ENCODE results near the gene ARL17B.
"Not testable (repeated sequence)": the region's sequence is repeated elsewhere in the genome, so short reads cannot be mapped to it uniquely, and the experiment has no call there.

The ARL17B gene

GRCh38 chr17:46353856-46354255, 7.7 kb downstream of the ARL17B start:
- H3K27ac Mint-ChIP-seq; intact Hi-C loops (cut with micrococcal nuclease); H3K9me3 Mint-ChIP-seq; H3K27me3 Mint-ChIP-seq; H3K4me1 Mint-ChIP-seq (ENCODE audit: low read depth); H3K4me3 Mint-ChIP-seq; H3K36me3 Mint-ChIP-seq (ENCODE audit: low read depth): not testable (repeated sequence)

- H3K27ac Mint-ChIP-seq; H3K9me3 Mint-ChIP-seq; H3K4me1 Mint-ChIP-seq (ENCODE audit: low read depth); H3K27me3 Mint-ChIP-seq; H3K4me3 Mint-ChIP-seq; intact Hi-C loops (cut with micrococcal nuclease); H3K36me3 Mint-ChIP-seq (ENCODE audit: low read depth): not testable (repeated sequence)
These were observed 12.5 kb downstream of the ARL17B start for GRCh38 chr17:46349060-46349459.

GRCh38 chr17:46348345-46348744, 13.2 kb downstream of the ARL17B start:
- intact Hi-C loops (cut with micrococcal nuclease); H3K4me1 Mint-ChIP-seq (ENCODE audit: low read depth); H3K27ac Mint-ChIP-seq; H3K9me3 Mint-ChIP-seq; H3K27me3 Mint-ChIP-seq; H3K4me3 Mint-ChIP-seq; H3K36me3 Mint-ChIP-seq (ENCODE audit: low read depth): not testable (repeated sequence)

GRCh38 chr17:46342131-46342530, 19.4 kb downstream of the ARL17B start:
- H3K27ac Mint-ChIP-seq; H3K4me3 Mint-ChIP-seq; intact Hi-C loops (cut with micrococcal nuclease); H3K9me3 Mint-ChIP-seq; H3K4me1 Mint-ChIP-seq (ENCODE audit: low read depth); H3K27me3 Mint-ChIP-seq; H3K36me3 Mint-ChIP-seq (ENCODE audit: low read depth): not testable (repeated sequence)

GRCh38 chr17:46341220-46341619, 20.3 kb downstream of the ARL17B start:
- H3K36me3 Mint-ChIP-seq (ENCODE audit: low read depth); H3K4me1 Mint-ChIP-seq (ENCODE audit: low read depth); intact Hi-C loops (cut with micrococcal nuclease); H3K27ac Mint-ChIP-seq; H3K27me3 Mint-ChIP-seq; H3K9me3 Mint-ChIP-seq; H3K4me3 Mint-ChIP-seq: not testable (repeated sequence)

GRCh38 chr17:46294831-46295230, 66.7 kb downstream of the ARL17B start, which contains the start of gene LRRC37A:
Gene LRRC37A, plus strand, starts transcription at chr17:46295131. Its CDS starts 3 bp downstream, at chr17:46295134.
- intact Hi-C loops (cut with micrococcal nuclease); H3K27ac Mint-ChIP-seq; H3K4me3 Mint-ChIP-seq; H3K9me3 Mint-ChIP-seq; H3K27me3 Mint-ChIP-seq; H3K36me3 Mint-ChIP-seq (ENCODE audit: low read depth): not testable (repeated sequence)
- peaks cover 17% of the 10 kb centered on the region for H3K4me1 Mint-ChIP-seq (ENCODE audit: low read depth)

- H3K4me3 Mint-ChIP-seq = peak overlapping the region; percentile 44
- H3K9me3 Mint-ChIP-seq; intact Hi-C loops (cut with micrococcal nuclease); H3K27me3 Mint-ChIP-seq; H3K36me3 Mint-ChIP-seq (ENCODE audit: low read depth): not testable (repeated sequence)
- H3K27ac Mint-ChIP-seq = peak overlapping the region; percentile 95
- peaks cover 28% of the 10 kb centered on the region for H3K4me1 Mint-ChIP-seq (ENCODE audit: low read depth)
These were observed 69.9 kb downstream of the ARL17B start for GRCh38 chr17:46291618-46292017.

GRCh38 chr17:46290906-46291546, 70.5 kb downstream of the ARL17B start:
- H3K4me1 Mint-ChIP-seq (ENCODE audit: low read depth) = peaks cover 29% of the 10 kb centered on the region
- H3K27ac Mint-ChIP-seq = peak overlapping the region; percentile 95
- H3K27me3 Mint-ChIP-seq; intact Hi-C loops (cut with micrococcal nuclease); H3K36me3 Mint-ChIP-seq (ENCODE audit: low read depth); H3K9me3 Mint-ChIP-seq: not testable (repeated sequence)
- peak overlapping the region; percentile 44 for H3K4me3 Mint-ChIP-seq

- H3K27me3 Mint-ChIP-seq; intact Hi-C loops (cut with micrococcal nuclease); H3K4me3 Mint-ChIP-seq; H3K36me3 Mint-ChIP-seq (ENCODE audit: low read depth); H3K9me3 Mint-ChIP-seq; H3K27ac Mint-ChIP-seq: not testable (repeated sequence)
- peaks cover 29% of the 10 kb centered on the region for H3K4me1 Mint-ChIP-seq (ENCODE audit: low read depth)
These were observed 74.0 kb downstream of the ARL17B start for GRCh38 chr17:46287587-46287986.

GRCh38 chr17:46286764-46287221, 74.8 kb downstream of the ARL17B start:
- H3K9me3 Mint-ChIP-seq; intact Hi-C loops (cut with micrococcal nuclease); H3K4me3 Mint-ChIP-seq; H3K27ac Mint-ChIP-seq; H3K36me3 Mint-ChIP-seq (ENCODE audit: low read depth); H3K27me3 Mint-ChIP-seq: not testable (repeated sequence)
- H3K4me1 Mint-ChIP-seq (ENCODE audit: low read depth) = peaks cover 27% of the 10 kb centered on the region

- H3K4me3 Mint-ChIP-seq; intact Hi-C loops (cut with micrococcal nuclease); H3K9me3 Mint-ChIP-seq; H3K27ac Mint-ChIP-seq; H3K36me3 Mint-ChIP-seq (ENCODE audit: low read depth); H3K27me3 Mint-ChIP-seq: not testable (repeated sequence)
- H3K4me1 Mint-ChIP-seq (ENCODE audit: low read depth) = peaks cover 15% of the 10 kb centered on the region
These were observed 76.1 kb downstream of the ARL17B start for GRCh38 chr17:46285500-46285899.

GRCh38 chr17:46284467-46284866, 77.1 kb downstream of the ARL17B start:
- intact Hi-C loops (cut with micrococcal nuclease); H3K27me3 Mint-ChIP-seq; H3K27ac Mint-ChIP-seq: not testable (repeated sequence)

GRCh38 chr17:46282635-46283034, 78.9 kb downstream of the ARL17B start:
- H3K27me3 Mint-ChIP-seq; H3K36me3 Mint-ChIP-seq (ENCODE audit: low read depth); H3K27ac Mint-ChIP-seq; H3K9me3 Mint-ChIP-seq; H3K4me3 Mint-ChIP-seq; intact Hi-C loops (cut with micrococcal nuclease): not testable (repeated sequence)
- H3K4me1 Mint-ChIP-seq (ENCODE audit: low read depth) = peaks cover 11% of the 10 kb centered on the region

More at GRCh38 chr17:46284467-46284866, 77.1 kb downstream of the ARL17B start:
- H3K4me3 Mint-ChIP-seq; H3K36me3 Mint-ChIP-seq (ENCODE audit: low read depth); H3K9me3 Mint-ChIP-seq: not testable (repeated sequence)
- peaks cover 12% of the 10 kb centered on the region for H3K4me1 Mint-ChIP-seq (ENCODE audit: low read depth)

- H3K4me1 Mint-ChIP-seq (ENCODE audit: low read depth); H3K27ac Mint-ChIP-seq; H3K36me3 Mint-ChIP-seq (ENCODE audit: low read depth); intact Hi-C loops (cut with micrococcal nuclease); H3K4me3 Mint-ChIP-seq; H3K27me3 Mint-ChIP-seq; H3K9me3 Mint-ChIP-seq: not testable (repeated sequence)
These were observed 80.2 kb downstream of the ARL17B start for GRCh38 chr17:46281336-46281735.

- H3K4me3 Mint-ChIP-seq; H3K36me3 Mint-ChIP-seq (ENCODE audit: low read depth); H3K27ac Mint-ChIP-seq; H3K4me1 Mint-ChIP-seq (ENCODE audit: low read depth); H3K27me3 Mint-ChIP-seq; intact Hi-C loops (cut with micrococcal nuclease); H3K9me3 Mint-ChIP-seq: not testable (repeated sequence)
These were observed 84.7 kb downstream of the ARL17B start for GRCh38 chr17:46276728-46277479.
